Measurements from ENCODE around the gene ACOXL.

The ACOXL gene

DNA sequence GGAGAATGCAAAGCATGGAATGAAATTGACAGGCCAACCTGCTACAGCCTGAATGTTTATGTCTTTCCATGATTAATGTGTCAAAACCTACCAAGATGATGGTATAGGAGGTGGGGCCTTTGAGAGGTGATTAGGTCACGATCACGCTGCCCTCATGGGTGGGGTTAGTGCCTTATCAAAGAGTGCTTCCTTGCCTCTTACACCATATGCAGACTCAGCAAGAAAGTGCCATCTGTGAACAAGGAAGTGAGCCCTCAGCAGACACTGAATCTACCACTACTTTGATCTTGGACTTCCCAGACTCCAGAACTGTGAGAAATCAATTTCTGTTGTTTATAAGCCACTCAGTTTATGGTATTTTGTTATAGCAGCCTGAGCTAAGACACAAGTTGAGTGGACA is 240.9 kb downstream of the ACOXL start:
- no peak for DNase-seq (ENCODE audit: low read depth in 2 of 2)

DNA sequence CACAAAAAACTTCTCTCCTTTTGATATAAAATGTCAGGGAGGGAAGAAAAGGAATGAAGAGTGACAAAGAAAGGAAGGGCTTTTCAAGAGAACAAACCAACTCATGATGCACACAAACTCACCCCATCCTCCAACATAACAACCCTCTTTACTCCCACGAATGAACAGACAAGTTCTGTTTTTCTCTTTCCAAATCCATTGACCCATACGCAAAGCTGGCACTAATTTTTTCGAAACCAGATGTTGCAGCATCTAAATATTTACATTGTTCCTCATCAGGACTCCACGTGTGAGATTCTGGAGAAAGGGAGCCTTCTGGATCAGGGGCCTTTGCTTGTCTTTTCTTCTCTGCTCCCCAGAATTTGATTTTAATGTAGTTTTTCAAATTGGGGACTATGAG is 245.0 kb downstream of the ACOXL start:
- no peak for DNase-seq (ENCODE audit: low read depth in 2 of 2)

DNA sequence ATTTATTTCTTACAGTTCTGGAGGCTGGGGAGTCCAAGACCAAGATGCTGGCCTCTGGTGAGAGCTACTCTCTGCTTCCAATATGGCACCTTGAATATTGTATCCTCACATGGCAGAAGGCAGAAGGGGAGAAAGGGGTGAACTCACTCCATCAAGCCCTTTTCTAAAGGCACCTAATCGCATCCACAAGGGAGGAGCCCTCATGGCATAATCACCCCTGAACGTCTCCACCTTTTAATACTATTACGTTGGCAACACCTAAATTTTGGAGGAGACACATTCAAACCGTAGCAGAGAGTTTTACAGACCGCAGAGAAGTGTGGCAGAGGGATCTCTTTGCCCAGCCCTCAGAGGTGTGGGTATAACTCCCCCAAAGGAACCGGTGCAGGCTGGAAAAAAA is 245.8 kb downstream of the ACOXL start:
- no peak for DNase-seq (ENCODE audit: low read depth in 2 of 2)

DNA sequence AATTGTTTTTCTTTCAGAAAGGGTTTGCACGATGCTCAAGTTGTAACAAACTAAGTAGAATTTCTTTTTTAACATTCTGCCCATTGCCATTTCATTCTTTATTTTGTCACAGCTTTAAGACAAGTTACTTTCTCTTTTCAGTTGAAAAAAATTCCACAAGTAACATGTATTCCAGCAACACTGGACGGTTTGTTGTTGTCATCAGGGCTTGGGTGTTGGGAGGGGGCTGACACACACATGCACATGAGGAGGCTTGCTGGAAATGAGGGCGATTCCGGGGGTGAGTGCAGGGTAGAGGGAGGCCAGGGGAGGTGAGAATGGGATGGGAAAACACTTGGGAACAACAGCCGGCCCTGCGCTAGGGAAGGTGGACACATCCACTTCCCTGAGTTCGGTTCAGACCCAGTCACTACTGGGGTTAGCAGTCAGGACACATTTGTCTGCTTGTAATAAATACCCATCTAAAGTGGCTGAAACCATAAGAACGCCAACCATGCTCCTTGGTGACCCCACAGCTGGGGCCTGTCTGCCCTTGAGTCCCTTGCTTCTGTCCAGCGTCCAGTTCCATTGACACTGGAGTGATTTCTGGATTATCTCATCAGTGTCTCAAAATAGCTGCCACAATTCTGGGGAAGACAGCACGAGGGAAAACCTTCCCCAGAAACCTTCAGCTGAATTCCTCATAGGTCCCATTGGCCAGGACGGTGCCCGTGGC is 246.5 kb downstream of the ACOXL start:
- no peak for DNase-seq (ENCODE audit: low read depth in 2 of 2)

DNA sequence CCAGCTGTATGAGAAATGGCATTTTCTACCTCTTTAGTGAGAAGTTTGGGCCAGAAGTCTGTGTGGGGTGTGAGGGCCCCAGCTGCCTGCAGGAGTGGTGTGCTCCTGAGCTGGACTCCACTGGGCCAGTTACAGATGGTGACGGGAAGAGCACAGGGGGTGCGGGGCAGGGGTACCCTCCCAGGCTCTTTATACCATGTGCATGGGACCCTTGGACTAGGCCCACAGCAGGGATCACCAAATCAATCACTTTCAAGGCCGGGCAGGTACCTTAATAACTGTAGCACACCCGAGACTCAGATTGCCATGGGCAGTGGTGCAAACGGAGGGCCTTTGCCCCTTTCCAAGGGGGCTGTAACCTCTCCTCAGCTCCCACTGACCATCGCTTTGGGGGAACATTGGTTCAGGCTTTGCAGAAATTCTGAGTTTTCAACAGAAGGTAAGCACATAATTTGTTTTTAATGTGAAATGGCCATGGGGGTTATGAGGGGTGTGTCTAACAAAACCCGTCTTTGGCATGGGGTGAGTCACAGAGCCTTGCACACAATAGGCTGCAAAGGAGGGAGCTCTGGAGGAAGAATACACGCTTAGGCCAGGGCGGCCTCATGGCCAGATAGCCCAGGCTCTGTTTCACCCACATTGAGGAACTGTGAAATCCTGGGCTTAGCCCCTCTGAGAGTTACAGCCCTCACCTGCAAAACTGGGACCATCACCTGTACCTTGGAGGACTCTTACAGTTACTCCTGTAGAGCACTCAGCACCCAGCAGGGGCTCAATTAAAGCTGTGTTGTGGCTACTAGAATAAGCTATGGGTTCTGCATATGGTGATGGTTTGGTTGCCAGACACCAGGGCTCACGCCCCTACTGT is 247.3 kb downstream of the ACOXL start:
- DNase-seq (ENCODE audit: low read depth in 2 of 2): no peak

DNA sequence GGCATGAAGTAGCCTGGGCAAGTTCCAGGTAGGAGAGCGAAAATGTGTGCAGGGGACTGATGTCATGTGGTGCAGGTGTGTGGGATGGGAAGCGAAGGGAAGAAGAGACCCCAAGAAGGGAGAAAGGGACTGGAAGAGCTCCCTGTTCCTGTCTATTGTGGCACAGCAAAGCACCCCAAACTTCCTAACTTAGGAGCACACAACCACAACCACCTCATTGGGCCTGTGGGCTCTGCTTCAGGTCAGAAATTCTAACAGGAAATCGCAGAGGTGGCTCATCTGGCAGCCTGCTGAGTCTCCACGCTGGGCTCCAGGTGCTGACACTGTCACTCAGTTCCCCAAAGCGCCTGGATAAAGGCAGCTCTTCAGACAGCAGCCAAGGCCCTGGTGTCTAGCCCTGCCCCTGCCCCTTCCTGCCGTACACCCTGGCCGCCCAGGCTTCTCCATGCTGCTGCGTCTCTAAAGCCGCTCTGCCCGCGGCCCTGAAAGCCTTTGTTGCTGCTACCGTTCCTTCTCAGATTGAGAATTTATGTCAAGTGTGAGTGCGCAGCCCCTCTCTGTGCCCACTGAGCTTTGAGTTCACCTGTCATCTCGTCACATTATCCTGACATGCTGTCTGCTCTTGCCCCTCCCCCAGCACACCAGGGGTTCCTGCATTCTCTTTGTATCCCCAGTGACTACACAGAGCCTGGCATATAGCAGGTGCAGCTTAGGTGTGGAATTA is 248.1 kb downstream of the ACOXL start:
- no peak for DNase-seq (ENCODE audit: low read depth in 2 of 2)

DNA sequence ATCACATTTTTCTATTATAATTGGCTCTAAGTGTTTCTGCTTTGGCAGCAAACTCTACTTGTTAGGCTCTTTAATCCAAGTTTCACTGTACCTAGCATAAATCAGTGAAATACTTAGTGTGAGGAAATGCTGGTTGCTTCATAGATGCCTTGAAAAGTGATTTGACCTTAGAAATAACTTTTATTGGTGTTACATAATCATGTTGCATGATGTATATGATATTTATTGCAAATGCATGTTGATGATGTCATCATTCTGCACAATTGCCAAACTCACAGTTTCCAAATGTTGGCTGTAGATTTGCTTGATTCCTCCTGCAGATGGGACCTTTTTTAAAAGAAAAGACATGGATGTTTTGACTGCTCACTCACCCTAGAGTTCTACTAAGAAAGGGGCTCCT is 250.8 kb downstream of the ACOXL start:
- no peak for DNase-seq (ENCODE audit: low read depth in 2 of 2)

DNA sequence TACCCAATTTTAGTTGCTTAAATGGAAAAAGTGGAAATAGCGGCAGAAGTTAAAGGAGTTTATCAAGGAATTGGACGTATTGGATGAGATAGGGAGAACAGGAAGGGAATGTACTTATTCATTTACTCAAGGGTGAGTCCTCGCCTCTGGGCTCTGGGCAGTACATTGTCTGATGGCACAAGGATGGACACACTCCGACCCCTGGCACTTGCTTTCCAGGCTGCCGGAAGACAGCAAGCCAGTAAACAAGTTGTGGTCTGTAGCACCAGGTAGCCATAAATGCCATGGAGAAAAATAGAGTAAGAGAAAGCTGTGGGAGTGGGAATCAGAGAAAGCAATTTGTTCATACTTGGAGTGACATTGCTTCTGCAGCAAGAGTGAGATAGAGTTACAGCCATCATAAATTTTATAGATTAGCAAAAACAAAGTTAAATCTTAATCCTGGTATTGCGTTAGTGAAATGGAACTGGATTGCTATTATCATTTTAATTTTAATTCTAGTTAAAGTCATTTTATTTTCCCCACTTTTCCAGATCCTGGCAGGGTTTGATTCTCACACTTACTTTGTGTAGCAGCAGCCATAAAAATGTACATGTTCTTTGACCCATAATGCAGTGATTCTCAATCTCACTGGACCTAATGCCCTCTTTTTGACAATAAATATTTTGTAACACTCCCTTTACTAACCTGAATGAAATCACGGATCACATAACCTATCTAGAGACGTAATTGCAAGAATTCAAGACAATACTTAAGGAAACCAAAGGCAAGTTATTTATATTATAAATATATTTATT is 252.5 kb downstream of the ACOXL start:
- DNase-seq (ENCODE audit: low read depth in 2 of 2): no peak

DNA sequence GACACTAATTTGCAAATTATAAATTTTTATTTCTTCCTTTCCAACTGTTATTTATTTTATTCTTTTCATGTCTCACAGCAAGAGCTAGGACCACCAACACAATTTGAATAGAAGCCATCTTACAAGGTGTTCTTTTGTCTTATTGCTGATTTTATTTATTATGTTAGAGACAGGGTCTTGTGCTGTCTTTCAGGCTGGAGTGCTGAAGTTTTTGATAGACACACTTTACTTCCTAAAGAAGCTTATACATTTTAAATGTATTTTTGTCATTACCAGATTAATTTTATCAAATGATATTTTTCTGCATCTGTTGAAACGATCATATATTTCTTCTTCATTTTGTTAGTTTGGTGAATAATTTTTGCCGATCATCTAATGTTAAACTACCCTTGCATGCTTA is 258.1 kb downstream of the ACOXL start:
- DNase-seq (ENCODE audit: low read depth in 2 of 2): no peak

DNA sequence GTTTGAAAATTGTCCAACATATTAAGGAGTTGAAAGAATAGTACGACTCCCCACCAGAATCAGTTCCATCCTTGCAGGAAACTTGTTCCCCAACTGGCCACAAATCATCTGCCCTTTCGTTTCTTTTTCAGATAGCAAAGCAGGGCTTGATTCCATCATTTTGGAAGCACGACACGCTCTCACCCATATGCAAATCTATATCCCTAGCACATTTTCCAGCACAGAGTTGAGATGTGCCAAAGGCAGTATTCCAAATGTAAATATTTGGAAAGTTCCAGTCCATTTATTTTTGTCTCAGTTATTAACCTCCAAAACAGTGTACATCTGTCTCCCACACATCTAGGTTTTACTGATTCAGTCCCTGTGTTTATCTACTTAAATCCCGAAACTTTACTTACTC is 259.5 kb downstream of the ACOXL start:
- DNase-seq (ENCODE audit: low read depth in 2 of 2): no peak

DNA sequence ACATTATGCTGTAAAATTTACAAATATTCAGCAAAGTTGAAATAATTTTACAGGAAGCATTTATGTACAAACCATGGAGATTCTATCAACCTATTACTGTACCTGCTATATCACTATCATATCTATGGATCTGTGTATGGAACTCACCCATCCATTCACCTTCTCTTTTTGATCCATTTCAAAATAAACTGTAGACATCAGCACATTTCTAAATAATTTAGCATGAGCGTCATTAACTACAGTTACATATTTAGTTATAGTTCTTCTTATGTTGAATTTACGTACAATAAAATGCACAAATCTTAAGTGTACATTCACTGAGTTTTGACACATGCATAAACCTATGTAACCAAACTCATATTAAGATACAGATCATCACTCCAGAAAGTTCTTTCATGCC is 260.5 kb downstream of the ACOXL start:
- DNase-seq (ENCODE audit: low read depth in 2 of 2): no peak

DNA sequence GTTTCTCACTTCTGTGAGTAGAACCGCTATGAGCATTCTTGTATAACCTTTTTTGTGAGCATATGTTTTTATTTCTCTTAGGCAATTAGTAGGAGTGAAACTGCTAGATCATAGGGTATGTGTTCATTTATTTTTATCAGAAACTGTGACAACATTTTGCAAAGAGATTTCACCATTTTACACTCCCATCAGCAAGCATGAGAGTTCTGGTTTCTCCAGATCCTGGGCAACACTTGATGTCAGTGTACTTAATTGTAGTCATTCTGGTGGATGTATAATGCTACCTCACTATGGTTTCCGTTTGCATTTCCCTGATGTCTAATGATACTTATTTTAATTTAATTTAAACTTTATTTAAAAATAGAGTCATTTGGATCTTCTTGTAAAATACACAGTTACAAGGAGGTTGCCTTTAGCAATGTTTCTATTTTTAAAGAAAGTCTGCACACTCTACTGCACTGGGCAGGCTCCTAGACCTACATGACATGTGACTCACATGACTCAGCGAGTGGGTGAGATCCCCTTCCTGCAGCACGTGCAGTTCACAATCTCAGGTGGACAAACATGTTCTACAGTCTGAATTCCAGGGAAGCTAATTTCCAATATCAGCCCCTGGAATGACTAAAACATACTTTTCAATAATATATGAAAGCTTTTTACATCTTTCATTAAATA is 261.3 kb downstream of the ACOXL start:
- no peak for DNase-seq (ENCODE audit: low read depth in 2 of 2)

DNA sequence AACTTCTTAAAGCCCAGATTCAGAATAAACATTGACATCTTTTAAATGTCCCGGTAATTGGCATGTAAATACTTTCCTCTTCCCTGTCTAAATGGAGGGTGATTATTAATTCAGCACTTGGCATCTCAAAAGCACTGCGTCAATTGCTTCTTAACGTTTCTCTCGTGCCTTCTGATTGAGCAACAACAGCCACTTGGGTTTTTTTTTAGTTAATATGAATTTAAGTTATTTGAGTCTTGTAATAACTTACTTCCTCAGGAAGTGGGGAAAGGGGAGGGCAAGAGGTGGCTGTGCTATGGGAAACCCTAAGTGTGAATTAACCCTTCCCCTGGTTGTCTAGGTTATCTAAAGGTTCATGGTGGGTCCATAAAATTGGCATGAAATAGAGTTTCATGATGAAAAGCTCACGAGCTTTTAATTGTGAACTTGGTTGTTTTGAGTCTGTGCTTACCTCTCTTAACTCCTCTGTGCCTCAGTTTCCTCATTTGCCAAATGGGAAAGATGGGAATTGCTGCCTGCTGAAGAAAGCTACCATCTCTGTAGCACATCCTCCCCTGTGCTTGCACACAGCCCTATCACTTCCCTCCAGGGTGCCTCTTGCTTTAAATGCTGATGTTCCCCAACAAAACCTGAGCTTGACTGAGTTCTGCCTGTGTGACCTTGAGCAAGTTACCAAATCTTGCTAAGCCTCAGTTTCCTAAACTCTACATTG is 262.0 kb downstream of the ACOXL start:
- DNase-seq (ENCODE audit: low read depth in 2 of 2): no peak

DNA sequence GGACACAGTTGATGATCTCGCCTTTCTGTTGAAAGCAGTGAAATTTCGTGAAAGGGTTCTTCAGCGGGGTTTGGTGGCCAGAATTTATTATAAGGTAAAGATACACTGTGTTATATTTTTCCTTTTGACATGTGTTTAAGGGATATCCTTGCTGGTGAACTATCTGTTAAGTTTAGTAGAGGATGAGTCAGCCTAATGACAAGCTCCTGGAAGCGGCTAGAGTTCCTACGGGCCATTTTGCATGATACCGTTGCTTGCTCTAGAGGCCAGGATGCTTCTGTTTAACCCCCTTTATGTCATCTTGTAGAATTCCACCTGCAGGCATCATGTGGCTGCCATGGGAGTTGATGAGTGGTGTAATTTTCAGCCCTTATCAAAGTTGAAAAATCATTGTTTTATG is 263.5 kb downstream of the ACOXL start:
- no peak for DNase-seq (ENCODE audit: low read depth in 2 of 2)

DNA sequence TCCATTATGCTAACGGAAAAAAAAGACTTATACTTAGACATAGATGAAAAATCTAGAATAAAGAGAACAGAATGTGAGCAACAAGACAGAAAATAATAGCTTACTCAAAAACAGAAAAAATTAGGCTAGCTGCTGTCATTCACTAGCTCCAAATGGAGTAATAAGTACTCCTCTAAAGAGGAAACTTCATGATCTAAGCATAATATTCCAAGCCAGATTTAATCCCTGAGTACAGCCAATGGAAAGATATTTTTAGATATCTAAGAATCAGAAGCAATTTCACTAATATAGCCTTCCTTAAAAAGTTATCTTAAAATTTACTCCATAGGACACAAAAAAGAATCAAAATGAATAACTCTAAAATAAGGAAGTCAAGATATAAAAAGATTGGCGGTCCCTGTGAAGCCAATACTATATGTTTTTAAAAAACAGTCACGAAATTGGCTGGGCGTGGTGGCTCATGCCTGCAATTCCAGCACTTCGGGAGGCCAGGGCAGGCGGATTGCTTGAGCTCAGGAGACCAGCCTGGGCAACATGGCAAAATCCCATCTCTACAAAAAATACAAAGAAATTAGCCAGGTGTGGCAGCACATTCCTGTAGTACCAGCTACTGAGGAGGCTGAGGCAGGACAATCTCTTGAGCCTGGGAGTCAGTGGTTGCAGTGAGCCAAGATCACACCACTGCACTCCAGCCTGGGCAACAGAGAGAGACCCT is 265.1 kb downstream of the ACOXL start:
- DNase-seq (ENCODE audit: low read depth in 2 of 2): no peak

DNA sequence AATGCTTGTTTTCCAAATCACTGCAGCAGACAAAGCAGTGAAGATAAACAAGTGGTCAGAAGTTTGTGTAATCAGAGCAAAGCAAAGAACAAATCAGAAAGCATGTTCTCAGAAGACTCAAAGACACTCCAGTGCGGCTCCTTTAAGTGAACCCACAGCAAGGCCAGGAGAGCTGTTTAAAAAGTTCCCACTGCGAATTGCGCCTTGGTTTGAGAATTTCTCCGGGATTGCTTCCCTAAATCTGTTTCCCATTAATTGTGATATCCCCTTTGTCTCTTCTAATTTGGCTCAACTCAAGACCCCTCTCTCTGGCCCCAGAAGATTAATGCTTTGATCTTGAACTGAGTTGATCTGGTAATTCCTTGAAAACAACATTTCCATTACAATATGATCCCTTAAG is 265.9 kb downstream of the ACOXL start:
- no peak for DNase-seq (ENCODE audit: low read depth in 2 of 2)

DNA sequence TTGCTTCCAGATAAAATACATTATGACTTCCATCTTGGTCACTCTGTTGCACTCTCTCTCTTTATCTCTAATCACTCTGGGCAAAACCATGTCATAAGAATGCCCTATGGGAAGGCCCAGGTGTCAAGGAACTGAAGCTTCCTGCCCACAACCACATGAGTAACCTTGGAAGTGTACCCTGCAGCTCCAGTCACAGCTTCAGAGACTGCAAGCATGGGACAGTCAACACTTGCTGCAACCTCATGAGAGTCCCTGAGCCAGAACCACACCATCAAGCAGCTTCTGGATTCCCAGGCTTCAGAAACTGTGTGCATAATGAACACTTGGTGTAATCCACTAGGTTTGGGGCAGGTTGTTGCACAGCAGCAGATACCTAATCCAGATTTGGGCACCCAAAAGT is 267.3 kb downstream of the ACOXL start:
- no peak for DNase-seq (ENCODE audit: low read depth in 2 of 2)

DNA sequence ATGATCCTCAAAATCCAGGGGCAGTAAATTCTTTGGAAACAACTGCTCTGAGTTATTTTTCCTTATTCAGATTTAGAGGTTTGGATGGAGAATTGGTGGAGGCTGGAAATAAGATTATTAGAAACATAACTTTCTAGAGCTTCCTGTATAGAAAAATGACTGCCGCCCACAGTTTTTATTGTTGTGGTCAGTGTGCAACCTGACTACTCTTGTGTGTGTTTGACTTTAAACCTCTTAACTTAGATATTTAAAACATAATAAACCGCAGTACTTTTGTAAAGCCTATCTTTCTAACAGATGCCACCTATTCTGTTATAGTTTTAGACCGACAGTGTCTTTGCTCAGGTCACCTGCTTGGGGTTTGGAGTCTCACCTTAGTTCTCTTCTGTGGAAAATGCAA is 272.9 kb downstream of the ACOXL start:
- DNase-seq (ENCODE audit: low read depth in 2 of 2): no peak

DNA sequence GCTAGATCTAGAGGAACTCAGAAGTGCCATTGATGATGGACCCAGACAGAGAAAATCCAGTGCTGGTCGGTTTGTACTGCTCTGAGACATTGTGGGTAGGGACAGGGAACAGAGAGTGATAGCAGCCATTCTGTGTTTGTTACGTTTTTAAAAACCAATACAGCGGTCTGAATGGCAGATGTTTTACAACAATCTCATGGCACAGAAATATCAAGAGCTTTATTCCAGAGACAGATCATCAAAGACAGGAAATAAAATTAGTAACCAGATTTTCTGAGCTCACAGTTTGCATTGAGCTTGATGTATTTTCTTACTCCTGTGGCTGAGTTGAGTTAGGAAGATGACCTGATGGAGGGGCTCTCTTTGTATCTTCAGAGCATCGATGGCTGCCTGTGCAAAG is 273.4 kb downstream of the ACOXL start:
- DNase-seq (ENCODE audit: low read depth in 2 of 2): no peak
